Cardiac muscle cell (in vitro differentiated cells and primary cell): ENCODE measurements around the gene SUMF2. TPM values are rescaled to one million over a fixed set of nuclear protein-coding genes. Genes with fewer than 3 reads are reported as not detected.
"Not testable (repeated sequence)": the region's sequence is repeated elsewhere in the genome, so short reads cannot be mapped to it uniquely, and the experiment has no call there.

Source experiments
- DNase-seq, 2 donors: peaks; one replicate each; pipeline versions ENCODE4 v3.0.0 to v3.0.0-alpha.2; 2010 to 2017; ENCODE audit warnings: low read depth in 1 of 2, low spot score in 1 of 2
- H3K27ac ChIP-seq: fragments of 200-600 bp; sonication (generic); 2 replicates; pipeline ENCODE4 v1.5.1; 2016
- H3K27me3 ChIP-seq: fragments of 200-600 bp; sonication (generic); 2 replicates; pipeline ENCODE4 v1.6.0; 2016; ENCODE audit warnings: control low read depth
- H3K36me3 ChIP-seq: fragments of 200-600 bp; sonication (generic); 2 replicates; pipeline ENCODE4 v1.5.1; 2016; ENCODE audit warnings: control low read depth
- H3K4me1 ChIP-seq: fragments of 200-600 bp; sonication (generic); 2 replicates; pipeline ENCODE4 v1.8.1; 2017; ENCODE audit warnings: low read depth, mild to moderate bottlenecking, mixed run types
- H3K4me3 ChIP-seq: fragments of 200-600 bp; sonication (generic); 2 replicates; pipeline ENCODE4 v1.5.1; 2016; ENCODE audit warnings: mild to moderate bottlenecking
- H3K9me3 ChIP-seq: fragments of 200-600 bp; sonication (generic); 2 replicates; pipeline ENCODE4 v1.5.1; 2017; ENCODE audit warnings: low read depth, mild to moderate bottlenecking, control low read depth
- CTCF ChIP-seq: IDR thresholded peaks from 2 replicates; pipeline ENCODE4 v1.5.1; 2012; ENCODE audit warnings: low read depth, mild to moderate bottlenecking, low read length
- polyA plus RNA-seq: library from polyadenylated mRNA; unstranded; fragments of >200 nt; fragmentation: Nextera tagmentation; extraction: Ambion mirVana; gene quantifications from 2 replicates; pipeline ENCODE4 v1.2.1, GENCODE V29; 2016
- total RNA-seq: library from RNA; depleted of rRNA; stranded (reverse); fragments of >200 nt; gene quantifications from 2 replicates; pipeline ENCODE4 v1.2.3, GENCODE V29; 2016

SUMF2 gene
- total and polyA plus RNA-seq, 2 experiments from 2014 or later: 49.5 to 108 TPM

GRCh38 chr7:56087445-56087844 is 23.4 kb downstream of the SUMF2 start:
- Histone ChIP-seq H3K9me3 (no peaks in the 10 kb centered on the region), H3K27ac (no peak overlapping the region), H3K36me3 (no peaks in the 10 kb centered on the region), H3K4me1 (no peaks in the 10 kb centered on the region), H3K4me3 (no peak overlapping the region), H3K27me3 (no peaks in the 10 kb centered on the region)
- DNase-seq: no peak
- TF ChIP-seq CTCF: no peak

- Histone ChIP-seq H3K36me3 (no peaks in the 10 kb centered on the region), H3K27me3 (no peaks in the 10 kb centered on the region), H3K4me3 (no peak overlapping the region), H3K9me3 (no peaks in the 10 kb centered on the region), H3K4me1 (no peaks in the 10 kb centered on the region), H3K27ac (no peak overlapping the region)
- peak in 1 of 2 donors; percentile 8 for DNase-seq
- TF ChIP-seq CTCF: no peak
Measured at GRCh38 chr7:56091591-56091990, 27.5 kb downstream of the SUMF2 start.

GRCh38 chr7:56092388-56092787 is 28.3 kb downstream of the SUMF2 start:
- peak overlapping the region; percentile 57 for H3K27ac ChIP-seq
- H3K9me3 ChIP-seq, H3K36me3 ChIP-seq, DNase-seq, H3K27me3 ChIP-seq, H3K4me1 ChIP-seq, H3K4me3 ChIP-seq: not testable (repeated sequence)

- H3K36me3 ChIP-seq: no peaks in the 10 kb centered on the region
- no peaks in the 10 kb centered on the region for H3K27me3 ChIP-seq
- H3K4me1 ChIP-seq: no peaks in the 10 kb centered on the region
- peak; percentile 30 for TF ChIP-seq CTCF
- no peaks in the 10 kb centered on the region for H3K9me3 ChIP-seq
- DNase-seq: peak; percentile 22 to 89
- peak within 1 kb of the TSS; percentile 57 for H3K27ac ChIP-seq
- H3K4me3 ChIP-seq: no peak within 1 kb of the TSS
Measured at GRCh38 chr7:56092789-56093531, 28.9 kb downstream of the SUMF2 start, which contains the start of gene PHKG1. PHKG1 (minus strand) TSS chr7:56092952; CDS start chr7:56088941, 4,011 bp downstream.

- no peaks in the 10 kb centered on the region for H3K9me3 ChIP-seq
- no peak overlapping the region for H3K4me3 ChIP-seq
- no peaks in the 10 kb centered on the region for H3K4me1 ChIP-seq
- H3K27me3 ChIP-seq: no peaks in the 10 kb centered on the region
- no peak for TF ChIP-seq CTCF
- no peak overlapping the region for H3K27ac ChIP-seq
- DNase-seq: peak in 1 of 2 donors; percentile 87
- peaks cover 15% of the 10 kb centered on the region for H3K36me3 ChIP-seq
Measured at GRCh38 chr7:56097700-56098099, 33.6 kb downstream of the SUMF2 start.

- not testable (repeated sequence) for H3K9me3 ChIP-seq, H3K4me1 ChIP-seq, H3K27me3 ChIP-seq
Measured at GRCh38 chr7:56098187-56099008, 34.3 kb downstream of the SUMF2 start.

More at GRCh38 chr7:56098187-56099008, 34.3 kb downstream of the SUMF2 start:
- not testable (repeated sequence) for H3K4me3 ChIP-seq, H3K27ac ChIP-seq, DNase-seq
- H3K36me3 ChIP-seq: peaks cover 21% of the 10 kb centered on the region
